Liver (tissue), 9 donors: ENCODE measurements around the gene LRP1-AS. TPM values are rescaled to one million over a fixed set of nuclear protein-coding genes. Genes with fewer than 3 reads are reported as not detected.

ENCODE experiments used
- DNase-seq: peaks from one replicate; pipeline ENCODE4 v3.0.0-alpha.2; 2017; ENCODE audit warnings: low spot score
- H3K27ac ChIP-seq, 2 donors: one replicate each; pipeline ENCODE4 v1.7.0; 2013; ENCODE audit warnings: inconsistent platforms in 2 of 2, low read length in 2 of 2, control low read depth in 1 of 2, low read depth in 1 of 2, mild to moderate bottlenecking in 1 of 2
- H3K27me3 ChIP-seq, 4 donors: one replicate each; pipeline versions ENCODE4 v1.6.1 to v1.7.0; 2013; ENCODE audit warnings: low read length in 3 of 4, inconsistent platforms in 1 of 4, mild to moderate bottlenecking in 1 of 4, moderate library complexity in 1 of 4; ENCODE audit not compliant: control insufficient read depth in 4 of 4, insufficient read depth in 4 of 4
- H3K36me3 ChIP-seq, 4 donors: one replicate each; pipeline versions ENCODE4 v1.6.1 to v1.7.0; 2013; ENCODE audit warnings: low read length in 3 of 4, mild to moderate bottlenecking in 3 of 4, low read depth in 1 of 4, moderate library complexity in 1 of 4; ENCODE audit not compliant: control insufficient read depth in 4 of 4, insufficient read depth in 3 of 4
- H3K4me1 ChIP-seq, 4 donors: one replicate each; pipeline versions ENCODE4 v1.6.1 to v1.7.0; 2013; ENCODE audit warnings: low read length in 3 of 4, mild to moderate bottlenecking in 3 of 4, moderate library complexity in 1 of 4; ENCODE audit not compliant: control insufficient read depth in 4 of 4, insufficient read depth in 4 of 4
- H3K4me3 ChIP-seq, 3 donors: one replicate each; pipeline versions ENCODE4 v1.6.1 to v1.7.0; 2013; ENCODE audit warnings: low read length in 3 of 3, control low read depth in 1 of 3, low read depth in 1 of 3, mild to moderate bottlenecking in 1 of 3
- H3K9ac ChIP-seq, 2 donors: one replicate each; pipeline ENCODE4 v1.7.0; 2013; ENCODE audit warnings: low read length in 2 of 2, mild to moderate bottlenecking in 2 of 2, moderate library complexity in 2 of 2, control low read depth in 1 of 2, low read depth in 1 of 2
- H3K9me3 ChIP-seq, 4 donors: one replicate each; pipeline versions ENCODE4 v1.6.1 to v1.7.0; 2013; ENCODE audit warnings: low read length in 3 of 4; ENCODE audit not compliant: control insufficient read depth in 4 of 4
- CTCF ChIP-seq: fragments of 150-350 bp; IDR thresholded peaks from 2 replicates; pipeline ENCODE4 v1.5.1; 2017; ENCODE audit warnings: improper control_type of control experiment, low read depth, low read length; ENCODE audit not compliant: missing input control
- FOXA1 ChIP-seq: IDR thresholded peaks from 2 replicates; pipeline ENCODE4 v1.6.1; 2016; ENCODE audit warnings: antibody characterized with exemption
- FOXA2 ChIP-seq: IDR thresholded peaks from 2 replicates; pipeline ENCODE4 v1.6.1; 2016; ENCODE audit warnings: antibody characterized with exemption
- GABPA ChIP-seq, 2 donors: IDR thresholded peaks in 1 of 2; conservative IDR thresholded peaks in 1 of 2; 2 replicates each; pipeline ENCODE4 v1.6.1; 2016; ENCODE audit warnings: antibody characterized with exemption in 2 of 2, mild to moderate bottlenecking in 1 of 2, moderate library complexity in 1 of 2
- HNF4G ChIP-seq: IDR thresholded peaks from 2 replicates; pipeline ENCODE4 v1.6.1; 2016; ENCODE audit warnings: antibody characterized with exemption
- JUND ChIP-seq, 2 donors: IDR thresholded peaks; 2 replicates each; pipeline ENCODE4 v1.6.1; 2016; ENCODE audit warnings: antibody characterized with exemption in 2 of 2
- MAX ChIP-seq: IDR thresholded peaks from 2 replicates; pipeline ENCODE4 v1.6.1; 2016; ENCODE audit warnings: antibody characterized with exemption
- NR2F2 ChIP-seq: IDR thresholded peaks from 2 replicates; pipeline ENCODE4 v1.6.1; 2016; ENCODE audit warnings: antibody characterized with exemption
- RAD21 ChIP-seq, 2 donors: IDR thresholded peaks; 2 replicates each; pipeline ENCODE4 v1.6.1; 2016; ENCODE audit warnings: antibody characterized with exemption in 2 of 2, mild to moderate bottlenecking in 2 of 2
- REST ChIP-seq: IDR thresholded peaks from 2 replicates; pipeline ENCODE4 v1.6.1; 2016; ENCODE audit warnings: antibody characterized with exemption, mild to moderate bottlenecking
- RXRA ChIP-seq, 2 donors: IDR thresholded peaks; 2 replicates each; pipeline ENCODE4 v1.6.1; 2017 to 2018; ENCODE audit warnings: antibody characterized with exemption in 2 of 2, mild to moderate bottlenecking in 1 of 2
- SP1 ChIP-seq: IDR thresholded peaks from 2 replicates; pipeline ENCODE4 v1.6.1; 2018; ENCODE audit warnings: antibody characterized with exemption, mild to moderate bottlenecking
- TAF1 ChIP-seq: conservative IDR thresholded peaks from 2 replicates; pipeline ENCODE4 v1.6.1; 2016; ENCODE audit warnings: antibody characterized with exemption, mild to moderate bottlenecking
- YY1 ChIP-seq: IDR thresholded peaks from 2 replicates; pipeline ENCODE4 v1.6.1; 2016; ENCODE audit warnings: antibody characterized with exemption, mild to moderate bottlenecking
- WGBS: extraction: QIAGEN DNeasy Blood & Tissue Kit; methylation state at CpG from one replicate; pipeline ENCODE4 v1.1.7; 2013; 5-methylcytosine and 5-hydroxymethylcytosine counted together
- polyA plus RNA-seq, 2 donors: library from polyadenylated mRNA; stranded (reverse) in 1 of 2; unstranded in 1 of 2; fragments of 200-250 nt in 1 of 2; fragments of >200 nt in 1 of 2; fragmentation: Nextera tagmentation in 1 of 2; extraction: Ambion mirVana in 1 of 2; gene quantifications; one replicate each; pipeline versions ENCODE4 v1.2.1 to v1.2.3, GENCODE V29; 2013 to 2015
- total RNA-seq, 2 donors: library from RNA; depleted of rRNA; stranded (reverse); fragments of >200 nt; gene quantifications; one replicate each; pipeline ENCODE4 v1.2.3, GENCODE V29; 2014
- TF ChIP-seq, protein P1 (sequence below): IDR thresholded peaks from 2 replicates; pipeline ENCODE4 v1.6.1; 2016; ENCODE audit warnings: antibody characterized with exemption
- donor health status: healthy.
- donor health status: healthy.
- donor health status: healthy.
- donor health status: healthy.
- donor health status: healthy.

The LRP1-AS gene
- total and polyA plus RNA-seq, 4 donors, result not detected

GRCh38 chr12:57158186-57158585 is 10.8 kb upstream of the LRP1-AS start (continued):
- TF ChIP-seq MAX, result no peak

- H3K27me3 ChIP-seq, result no peaks in the 10 kb centered on the region
- TF ChIP-seq CTCF (no peak), RXRA (IDR thresholded peaks at IDR 0.05) (no peak), YY1 (no peak), GABPA (IDR thresholded peaks at IDR 0.05 in 1 of 2, conservative IDR thresholded peaks at IDR 0.05 in 1 of 2) (no peak), TAF1 (no peak), REST (no peak), FOXA1 (no peak), RAD21 (IDR thresholded peaks at IDR 0.05) (no peak), SP1 (no peak), JUND (IDR thresholded peaks at IDR 0.05) (no peak), NR2F2 (no peak), MAX (no peak), FOXA2 (no peak), HNF4G (no peak)
- TF ChIP-seq, protein P1, sequence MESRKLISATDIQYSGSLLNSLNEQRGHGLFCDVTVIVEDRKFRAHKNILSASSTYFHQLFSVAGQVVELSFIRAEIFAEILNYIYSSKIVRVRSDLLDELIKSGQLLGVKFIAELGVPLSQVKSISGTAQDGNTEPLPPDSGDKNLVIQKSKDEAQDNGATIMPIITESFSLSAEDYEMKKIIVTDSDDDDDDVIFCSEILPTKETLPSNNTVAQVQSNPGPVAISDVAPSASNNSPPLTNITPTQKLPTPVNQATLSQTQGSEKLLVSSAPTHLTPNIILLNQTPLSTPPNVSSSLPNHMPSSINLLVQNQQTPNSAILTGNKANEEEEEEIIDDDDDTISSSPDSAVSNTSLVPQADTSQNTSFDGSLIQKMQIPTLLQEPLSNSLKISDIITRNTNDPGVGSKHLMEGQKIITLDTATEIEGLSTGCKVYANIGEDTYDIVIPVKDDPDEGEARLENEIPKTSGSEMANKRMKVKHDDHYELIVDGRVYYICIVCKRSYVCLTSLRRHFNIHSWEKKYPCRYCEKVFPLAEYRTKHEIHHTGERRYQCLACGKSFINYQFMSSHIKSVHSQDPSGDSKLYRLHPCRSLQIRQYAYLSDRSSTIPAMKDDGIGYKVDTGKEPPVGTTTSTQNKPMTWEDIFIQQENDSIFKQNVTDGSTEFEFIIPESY, result no peak
- no peak overlapping the region for H3K27ac ChIP-seq
- no peak overlapping the region for H3K9ac ChIP-seq
- H3K4me3 ChIP-seq, result no peak overlapping the region
- no peak for DNase-seq
- peaks cover 37 to 81% (median 68%) of the 10 kb centered on the region in 4 donors for H3K36me3 ChIP-seq
- peaks cover 8 to 34% (median 19%) of the 10 kb centered on the region in 4 donors for H3K4me1 ChIP-seq
- WGBS, result 77% methylated on average over 5 of the region's 5 CpGs
- no peaks in the 10 kb centered on the region for H3K9me3 ChIP-seq
These were observed 10.3 kb upstream of the LRP1-AS start for GRCh38 chr12:57157588-57158173.
